ENCODE measurements around the gene MAP4K2.

GRCh38 chr11:64778223-64778472, 24.9 kb downstream of the MAP4K2 start:
- TF ChIP-seq CTCF (conservative IDR thresholded peaks at IDR 0.05 in 1 of 2, IDR thresholded peaks at IDR 0.05 in 1 of 2; ENCODE audit: extremely low read depth in 1 of 2, insufficient read depth in 1 of 2, low read depth in 1 of 2, low read length in 2 of 2) (no peak), EZH2 (IDR thresholded peaks at IDR 0.05; ENCODE audit: borderline replicate concordance, low read length) (no peak)
